ENCODE data around the gene ROR1.

- TF ChIP-seq HDGF (IDR thresholded peaks at IDR 0.05) (no peak), ZNF124 (CRISPR knock-in tag; IDR thresholded peaks at IDR 0.05) (no peak), NUFIP1 (IDR thresholded peaks at IDR 0.05; ENCODE audit: partially characterized antibody) (no peak), CHD2 (IDR thresholded peaks at IDR 0.05; ENCODE audit: low read depth, low read length) (no peak), GATA2 (CRISPR knock-in tag; IDR thresholded peaks at IDR 0.05) (no peak), FOXO4 (CRISPR knock-in tag; IDR thresholded peaks at IDR 0.05) (no peak), CTCF (IDR thresholded peaks at IDR 0.05 in 2 of 3, conservative IDR thresholded peaks at IDR 0.05 in 1 of 3; ENCODE audit: insufficient read depth in 2 of 3, low read depth in 1 of 3, low read length in 3 of 3) (no peak), FOXP1 (CRISPR knock-in tag; IDR thresholded peaks at IDR 0.05) (no peak), SMAD4 (CRISPR knock-in tag; conservative IDR thresholded peaks at IDR 0.05) (no peak)
- TF ChIP-seq, protein P1, sequence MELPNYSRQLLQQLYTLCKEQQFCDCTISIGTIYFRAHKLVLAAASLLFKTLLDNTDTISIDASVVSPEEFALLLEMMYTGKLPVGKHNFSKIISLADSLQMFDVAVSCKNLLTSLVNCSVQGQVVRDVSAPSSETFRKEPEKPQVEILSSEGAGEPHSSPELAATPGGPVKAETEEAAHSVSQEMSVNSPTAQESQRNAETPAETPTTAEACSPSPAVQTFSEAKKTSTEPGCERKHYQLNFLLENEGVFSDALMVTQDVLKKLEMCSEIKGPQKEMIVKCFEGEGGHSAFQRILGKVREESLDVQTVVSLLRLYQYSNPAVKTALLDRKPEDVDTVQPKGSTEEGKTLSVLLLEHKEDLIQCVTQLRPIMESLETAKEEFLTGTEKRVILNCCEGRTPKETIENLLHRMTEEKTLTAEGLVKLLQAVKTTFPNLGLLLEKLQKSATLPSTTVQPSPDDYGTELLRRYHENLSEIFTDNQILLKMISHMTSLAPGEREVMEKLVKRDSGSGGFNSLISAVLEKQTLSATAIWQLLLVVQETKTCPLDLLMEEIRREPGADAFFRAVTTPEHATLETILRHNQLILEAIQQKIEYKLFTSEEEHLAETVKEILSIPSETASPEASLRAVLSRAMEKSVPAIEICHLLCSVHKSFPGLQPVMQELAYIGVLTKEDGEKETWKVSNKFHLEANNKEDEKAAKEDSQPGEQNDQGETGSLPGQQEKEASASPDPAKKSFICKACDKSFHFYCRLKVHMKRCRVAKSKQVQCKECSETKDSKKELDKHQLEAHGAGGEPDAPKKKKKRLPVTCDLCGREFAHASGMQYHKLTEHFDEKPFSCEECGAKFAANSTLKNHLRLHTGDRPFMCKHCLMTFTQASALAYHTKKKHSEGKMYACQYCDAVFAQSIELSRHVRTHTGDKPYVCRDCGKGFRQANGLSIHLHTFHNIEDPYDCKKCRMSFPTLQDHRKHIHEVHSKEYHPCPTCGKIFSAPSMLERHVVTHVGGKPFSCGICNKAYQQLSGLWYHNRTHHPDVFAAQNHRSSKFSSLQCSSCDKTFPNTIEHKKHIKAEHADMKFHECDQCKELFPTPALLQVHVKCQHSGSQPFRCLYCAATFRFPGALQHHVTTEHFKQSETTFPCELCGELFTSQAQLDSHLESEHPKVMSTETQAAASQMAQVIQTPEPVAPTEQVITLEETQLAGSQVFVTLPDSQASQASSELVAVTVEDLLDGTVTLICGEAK (IDR thresholded peaks at IDR 0.05): no peak
- TF ChIP-seq, protein P1 (CRISPR knock-in tag; IDR thresholded peaks at IDR 0.05): no peak
Observed at GRCh38 chr1:63894627-63895265, 120.9 kb downstream of the ROR1 start.
